ENCODE results near the gene TICRR.

Gene TICRR

DNA sequence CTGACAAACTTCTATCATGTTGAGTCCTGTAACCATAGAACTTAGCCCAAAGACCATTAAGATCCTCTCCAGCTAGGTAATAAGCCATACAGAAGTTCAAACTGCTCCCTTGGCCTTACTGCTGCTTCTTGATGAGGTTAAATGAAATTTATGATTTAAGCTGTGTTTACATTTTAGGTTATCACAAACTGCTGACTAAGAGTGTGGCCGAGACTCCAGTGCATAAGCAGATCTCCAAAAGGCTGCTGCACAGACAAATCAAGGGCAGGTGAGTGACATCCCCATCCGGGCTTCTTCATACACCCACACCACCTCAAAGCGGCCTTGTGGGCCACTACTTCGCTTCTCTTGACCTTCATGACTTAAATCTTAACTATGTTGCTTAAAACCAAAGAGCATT is 41.0 kb downstream of the TICRR start:
- WGBS (ENCODE audit: extremely low coverage, insufficient coverage, insufficient read length), result no CpG with 5 or more reads among the region's 4 CpGs
- Histone ChIP-seq H3K23ac (ENCODE audit: low read length) (no peak overlapping the region), H4K8ac (ENCODE audit: low read depth, low read length) (no peak overlapping the region), H2BK120ac (ENCODE audit: insufficient read depth, low read length, poor library complexity) (no peak overlapping the region), H3K4me2 (ENCODE audit: low read length) (no peak overlapping the region), H3K79me2 (ENCODE audit: control insufficient read depth, insufficient read depth, low read length, poor library complexity) (no peaks in the 10 kb centered on the region), H3K4me1 (ENCODE audit: control insufficient read depth in 1 of 2, insufficient read depth in 2 of 2, low read length in 2 of 2) (no peaks in the 10 kb centered on the region), H3K14ac (ENCODE audit: low read length) (no peak overlapping the region), H3K27ac (ENCODE audit: low read depth, low read length) (no peak overlapping the region), H4K91ac (ENCODE audit: low read depth, low read length) (no peak overlapping the region), H2BK5ac (ENCODE audit: low read depth, low read length, poor library complexity) (no peak overlapping the region), H3K9ac (ENCODE audit: low read length) (peak overlapping the region; percentile 53), H2AK5ac (ENCODE audit: low read length) (no peak overlapping the region), H2AFZ (ENCODE audit: insufficient read depth, low read length, poor library complexity) (no peak overlapping the region), H3K18ac (ENCODE audit: low read length) (no peak overlapping the region), H3K36me3 (ENCODE audit: control insufficient read depth in 1 of 2, insufficient read depth in 2 of 2, low read length in 2 of 2) (peaks cover 25 to 38% of the 10 kb centered on the region in 2 experiments), H3K9me3 (ENCODE audit: insufficient read depth, low read depth, low read length) (peaks cover 2% of the 10 kb centered on the region), H2BK12ac (ENCODE audit: low read length) (no peak overlapping the region), H3K4ac (ENCODE audit: low read depth, low read length) (no peak overlapping the region), H3K79me1 (ENCODE audit: low read length) (no peaks in the 10 kb centered on the region), H3K27me3 (ENCODE audit: insufficient read depth, low read length) (no peaks in the 10 kb centered on the region), H3K4me3 (ENCODE audit: low read depth, low read length) (no peak overlapping the region), H4K12ac (ENCODE audit: low read depth, low read length) (no peak overlapping the region)
- no peak for DNase-seq

DNA sequence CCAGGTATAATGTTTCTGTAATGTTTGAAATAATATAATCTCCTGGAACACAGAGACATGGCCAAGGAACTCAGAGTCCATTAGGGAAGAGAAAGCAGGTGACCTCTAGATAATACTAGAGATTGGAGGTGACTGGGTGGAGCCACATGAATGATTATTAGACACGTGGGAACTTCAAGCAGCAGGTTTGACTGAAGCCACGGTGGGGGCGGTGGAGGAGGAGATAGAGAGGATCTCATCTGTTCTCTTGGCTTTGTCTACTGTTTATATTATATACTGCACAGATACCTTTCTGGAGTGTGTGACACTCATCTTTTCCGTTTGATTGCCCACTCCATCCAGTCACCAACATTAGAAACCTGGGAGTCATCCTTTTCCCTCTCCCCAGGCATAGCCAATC is 46.3 kb downstream of the TICRR start:
- H3K36me3 ChIP-seq (ENCODE audit: control insufficient read depth in 1 of 2, insufficient read depth in 2 of 2, low read length in 2 of 2), result peaks cover 54 to 62% of the 10 kb centered on the region in 2 experiments

DNA sequence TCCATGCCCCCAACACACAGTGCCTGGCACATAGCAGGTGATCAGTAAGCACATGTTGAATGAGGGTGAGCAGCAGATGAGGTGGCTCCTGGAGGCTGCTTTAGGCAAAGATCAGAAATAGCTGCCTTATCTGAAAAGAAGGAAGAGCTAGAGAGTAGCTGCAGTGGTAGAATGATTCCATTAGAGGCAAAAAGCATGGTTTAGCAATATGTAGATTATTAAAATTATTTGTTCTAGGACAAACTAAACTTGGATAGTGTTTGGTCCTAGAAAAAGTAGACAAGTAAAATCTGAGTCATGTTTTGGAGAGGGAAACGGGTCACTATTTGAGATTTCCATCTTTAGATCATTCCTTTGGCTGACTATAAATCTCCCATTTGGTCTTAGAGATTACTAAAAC is 47.9 kb downstream of the TICRR start:
- Histone ChIP-seq H3K36me3 (ENCODE audit: control insufficient read depth in 1 of 2, insufficient read depth in 2 of 2, low read length in 2 of 2) (peaks cover 59 to 70% of the 10 kb centered on the region in 2 experiments), H2AK5ac (ENCODE audit: low read length) (no peak overlapping the region), H3K4me3 (ENCODE audit: low read depth, low read length) (no peak overlapping the region), H3K23ac (ENCODE audit: low read length) (no peak overlapping the region), H2BK12ac (ENCODE audit: low read length) (no peak overlapping the region), H3K14ac (ENCODE audit: low read length) (no peak overlapping the region), H3K27me3 (ENCODE audit: insufficient read depth, low read length) (no peaks in the 10 kb centered on the region), H3K79me2 (ENCODE audit: control insufficient read depth, insufficient read depth, low read length, poor library complexity) (no peaks in the 10 kb centered on the region), H3K4me2 (ENCODE audit: low read length) (no peak overlapping the region), H2BK5ac (ENCODE audit: low read depth, low read length, poor library complexity) (no peak overlapping the region), H3K9me3 (ENCODE audit: insufficient read depth, low read depth, low read length) (no peaks in the 10 kb centered on the region), H2BK120ac (ENCODE audit: insufficient read depth, low read length, poor library complexity) (no peak overlapping the region), H3K79me1 (ENCODE audit: low read length) (no peaks in the 10 kb centered on the region), H3K9ac (ENCODE audit: low read length) (no peak overlapping the region), H3K4ac (ENCODE audit: low read depth, low read length) (no peak overlapping the region), H4K12ac (ENCODE audit: low read depth, low read length) (no peak overlapping the region), H3K27ac (ENCODE audit: low read depth, low read length) (no peak overlapping the region), H4K91ac (ENCODE audit: low read depth, low read length) (no peak overlapping the region), H4K8ac (ENCODE audit: low read depth, low read length) (no peak overlapping the region), H3K4me1 (ENCODE audit: control insufficient read depth in 1 of 2, insufficient read depth in 2 of 2, low read length in 2 of 2) (no peaks in the 10 kb centered on the region), H2AFZ (ENCODE audit: insufficient read depth, low read length, poor library complexity) (no peak overlapping the region), H3K18ac (ENCODE audit: low read length) (no peak overlapping the region)
- DNase-seq, result no peak
- WGBS (ENCODE audit: extremely low coverage, insufficient coverage, insufficient read length), result no CpG with 5 or more reads among the region's 1 CpG

More for the DNA sequence above, 46.3 kb downstream of the TICRR start:
- Histone ChIP-seq H3K9ac (ENCODE audit: low read length) (no peak overlapping the region), H2BK5ac (ENCODE audit: low read depth, low read length, poor library complexity) (no peak overlapping the region), H2BK12ac (ENCODE audit: low read length) (no peak overlapping the region), H3K79me1 (ENCODE audit: low read length) (no peaks in the 10 kb centered on the region), H3K27me3 (ENCODE audit: insufficient read depth, low read length) (no peaks in the 10 kb centered on the region), H3K18ac (ENCODE audit: low read length) (no peak overlapping the region), H3K14ac (ENCODE audit: low read length) (no peak overlapping the region), H3K23ac (ENCODE audit: low read length) (no peak overlapping the region), H3K4me1 (ENCODE audit: control insufficient read depth in 1 of 2, insufficient read depth in 2 of 2, low read length in 2 of 2) (no peaks in the 10 kb centered on the region), H4K91ac (ENCODE audit: low read depth, low read length) (no peak overlapping the region), H3K4me3 (ENCODE audit: low read depth, low read length) (no peak overlapping the region), H4K8ac (ENCODE audit: low read depth, low read length) (no peak overlapping the region), H3K4me2 (ENCODE audit: low read length) (no peak overlapping the region), H3K4ac (ENCODE audit: low read depth, low read length) (no peak overlapping the region), H2AK5ac (ENCODE audit: low read length) (no peak overlapping the region), H3K79me2 (ENCODE audit: control insufficient read depth, insufficient read depth, low read length, poor library complexity) (no peaks in the 10 kb centered on the region), H2AFZ (ENCODE audit: insufficient read depth, low read length, poor library complexity) (no peak overlapping the region), H3K9me3 (ENCODE audit: insufficient read depth, low read depth, low read length) (no peaks in the 10 kb centered on the region), H2BK120ac (ENCODE audit: insufficient read depth, low read length, poor library complexity) (no peak overlapping the region), H4K12ac (ENCODE audit: low read depth, low read length) (no peak overlapping the region), H3K27ac (ENCODE audit: low read depth, low read length) (no peak overlapping the region)
- DNase-seq, result no peak
- no CpG with 5 or more reads among the region's 4 CpGs for WGBS (ENCODE audit: extremely low coverage, insufficient coverage, insufficient read length)

DNA sequence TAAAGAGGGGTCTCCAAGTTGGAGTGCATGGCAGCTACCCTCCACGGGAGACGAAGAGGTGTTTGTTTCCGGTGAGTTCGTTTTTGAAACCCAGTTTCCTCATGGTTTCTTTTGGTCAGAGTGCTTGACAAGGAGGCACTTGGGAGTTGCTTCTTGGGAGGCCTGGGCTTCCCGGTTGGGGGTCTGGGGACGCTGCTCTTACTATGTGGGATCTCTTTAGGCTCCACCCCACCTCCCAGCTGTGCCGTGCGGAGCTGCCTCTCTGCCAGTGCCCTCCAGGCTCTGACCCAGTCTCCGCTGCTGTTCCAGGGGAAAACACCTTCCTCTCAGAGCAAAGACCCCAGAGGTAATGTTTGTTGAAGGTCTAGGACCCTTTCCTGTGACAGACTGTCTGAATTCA is 50.4 kb downstream of the TICRR start:
- Histone ChIP-seq H3K23ac (ENCODE audit: low read length) (no peak overlapping the region), H3K27me3 (ENCODE audit: insufficient read depth, low read length) (no peaks in the 10 kb centered on the region), H2BK5ac (ENCODE audit: low read depth, low read length, poor library complexity) (no peak overlapping the region), H3K18ac (ENCODE audit: low read length) (no peak overlapping the region), H2BK120ac (ENCODE audit: insufficient read depth, low read length, poor library complexity) (no peak overlapping the region), H3K4me2 (ENCODE audit: low read length) (no peak overlapping the region), H3K14ac (ENCODE audit: low read length) (no peak overlapping the region), H3K4me3 (ENCODE audit: low read depth, low read length) (no peak overlapping the region), H3K4me1 (ENCODE audit: control insufficient read depth in 1 of 2, insufficient read depth in 2 of 2, low read length in 2 of 2) (no peaks in the 10 kb centered on the region), H3K9ac (ENCODE audit: low read length) (no peak overlapping the region), H3K27ac (ENCODE audit: low read depth, low read length) (no peak overlapping the region), H4K91ac (ENCODE audit: low read depth, low read length) (no peak overlapping the region), H3K4ac (ENCODE audit: low read depth, low read length) (no peak overlapping the region), H3K36me3 (ENCODE audit: control insufficient read depth in 1 of 2, insufficient read depth in 2 of 2, low read length in 2 of 2) (peaks cover 73 to 85% of the 10 kb centered on the region in 2 experiments), H2AFZ (ENCODE audit: insufficient read depth, low read length, poor library complexity) (no peak overlapping the region), H3K79me2 (ENCODE audit: control insufficient read depth, insufficient read depth, low read length, poor library complexity) (no peaks in the 10 kb centered on the region), H4K8ac (ENCODE audit: low read depth, low read length) (no peak overlapping the region), H2AK5ac (ENCODE audit: low read length) (no peak overlapping the region), H3K9me3 (ENCODE audit: insufficient read depth, low read depth, low read length) (peaks cover 4% of the 10 kb centered on the region), H3K79me1 (ENCODE audit: low read length) (no peaks in the 10 kb centered on the region), H4K12ac (ENCODE audit: low read depth, low read length) (no peak overlapping the region), H2BK12ac (ENCODE audit: low read length) (no peak overlapping the region)
- WGBS (ENCODE audit: extremely low coverage, insufficient coverage, insufficient read length), result no CpG with 5 or more reads among the region's 9 CpGs
- no peak for DNase-seq

All from trophoblast cell (in vitro differentiated cells and primary cell).